BE2C (cell line): Measurements from ENCODE around the gene LRRC1.
"Not testable (repeated sequence)": the region's sequence is repeated elsewhere in the genome, so short reads cannot be mapped to it uniquely, and the experiment has no call there.

Source experiments
- DNase-seq: peaks from one replicate; pipeline ENCODE4 v3.0.0-alpha.2; 2020
- H3K27me3 ChIP-seq: fragments of 250-450 bp; sonication (Bioruptor Pico); 2 replicates; pipeline ENCODE4 v1.5.1; 2020; ENCODE audit warnings: mild to moderate bottlenecking
- H3K36me3 ChIP-seq: fragments of 250-450 bp; sonication (Bioruptor Pico); 2 replicates; pipeline ENCODE4 v1.5.1; 2020; ENCODE audit warnings: mild to moderate bottlenecking
- H3K4me1 ChIP-seq: fragments of 250-450 bp; sonication (Bioruptor Pico); 2 replicates; pipeline ENCODE4 v1.5.1; 2020
- H3K4me3 ChIP-seq: 2 replicates; pipeline ENCODE4 v1.5.1; 2011; ENCODE audit warnings: low read depth, low read length
- H3K9me3 ChIP-seq: fragments of 250-450 bp; sonication (Bioruptor Pico); 2 replicates; pipeline ENCODE4 v1.5.1; 2020
- TF ChIP-seq, protein P1 (sequence below): IDR thresholded peaks from 2 replicates; pipeline ENCODE4 v1.5.1; 2012; ENCODE audit warnings: mild to moderate bottlenecking, low read depth, low read length

The LRRC1 gene

DNA sequence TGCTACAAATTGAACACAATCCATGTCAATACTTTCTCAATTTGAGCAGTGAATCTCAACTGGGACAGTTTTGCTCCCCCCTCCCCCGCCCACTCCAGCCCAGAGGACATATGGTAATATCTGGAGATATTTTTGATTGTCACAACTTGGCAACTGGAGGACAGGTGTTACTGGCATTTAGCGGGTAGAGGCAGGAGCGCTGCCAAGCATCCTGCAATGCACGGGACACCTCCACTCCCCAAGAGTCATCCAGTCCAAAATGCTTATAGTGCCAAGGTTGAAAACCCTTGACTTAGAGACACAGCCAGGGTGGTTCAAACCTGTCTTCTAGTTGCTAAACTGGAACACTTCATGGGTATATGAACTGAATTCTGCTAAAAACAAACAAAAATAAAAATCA lies 26.9 kb upstream of the LRRC1 start:
- H3K9me3 ChIP-seq: no peaks in the 10 kb centered on the region
- H3K36me3 ChIP-seq: no peaks in the 10 kb centered on the region
- H3K4me1 ChIP-seq: no peaks in the 10 kb centered on the region
- H3K27me3 ChIP-seq: no peaks in the 10 kb centered on the region
- DNase-seq: no peak
- no peak overlapping the region for H3K4me3 ChIP-seq
- TF ChIP-seq, protein P1, sequence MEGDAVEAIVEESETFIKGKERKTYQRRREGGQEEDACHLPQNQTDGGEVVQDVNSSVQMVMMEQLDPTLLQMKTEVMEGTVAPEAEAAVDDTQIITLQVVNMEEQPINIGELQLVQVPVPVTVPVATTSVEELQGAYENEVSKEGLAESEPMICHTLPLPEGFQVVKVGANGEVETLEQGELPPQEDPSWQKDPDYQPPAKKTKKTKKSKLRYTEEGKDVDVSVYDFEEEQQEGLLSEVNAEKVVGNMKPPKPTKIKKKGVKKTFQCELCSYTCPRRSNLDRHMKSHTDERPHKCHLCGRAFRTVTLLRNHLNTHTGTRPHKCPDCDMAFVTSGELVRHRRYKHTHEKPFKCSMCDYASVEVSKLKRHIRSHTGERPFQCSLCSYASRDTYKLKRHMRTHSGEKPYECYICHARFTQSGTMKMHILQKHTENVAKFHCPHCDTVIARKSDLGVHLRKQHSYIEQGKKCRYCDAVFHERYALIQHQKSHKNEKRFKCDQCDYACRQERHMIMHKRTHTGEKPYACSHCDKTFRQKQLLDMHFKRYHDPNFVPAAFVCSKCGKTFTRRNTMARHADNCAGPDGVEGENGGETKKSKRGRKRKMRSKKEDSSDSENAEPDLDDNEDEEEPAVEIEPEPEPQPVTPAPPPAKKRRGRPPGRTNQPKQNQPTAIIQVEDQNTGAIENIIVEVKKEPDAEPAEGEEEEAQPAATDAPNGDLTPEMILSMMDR: no peak

DNA sequence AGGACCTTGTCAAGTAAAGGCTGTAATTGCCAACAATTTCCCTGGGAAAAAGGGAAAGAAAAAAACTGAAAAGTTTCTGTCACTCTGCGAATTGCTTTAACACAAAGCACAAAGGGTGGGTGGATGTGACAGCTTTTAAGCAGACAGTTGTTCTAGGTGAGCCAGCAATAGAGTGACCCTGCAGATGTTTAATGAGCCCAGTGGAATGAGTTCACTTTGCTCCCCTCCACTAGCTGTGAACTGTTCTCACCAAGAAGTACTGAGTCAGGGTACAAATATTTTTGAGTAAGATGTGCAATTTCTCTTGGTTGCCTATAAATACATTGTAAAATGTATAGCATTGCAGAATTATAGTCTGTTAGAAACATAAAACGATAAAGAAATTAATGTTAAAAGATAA lies 26.2 kb upstream of the LRRC1 start:
- Histone ChIP-seq H3K36me3 (no peaks in the 10 kb centered on the region), H3K4me3 (no peak overlapping the region), H3K4me1 (no peaks in the 10 kb centered on the region), H3K27me3 (no peaks in the 10 kb centered on the region), H3K9me3 (no peaks in the 10 kb centered on the region; the same call in 1 of the 2 replicates)
- TF ChIP-seq, protein P1: no peak
- DNase-seq: no peak

DNA sequence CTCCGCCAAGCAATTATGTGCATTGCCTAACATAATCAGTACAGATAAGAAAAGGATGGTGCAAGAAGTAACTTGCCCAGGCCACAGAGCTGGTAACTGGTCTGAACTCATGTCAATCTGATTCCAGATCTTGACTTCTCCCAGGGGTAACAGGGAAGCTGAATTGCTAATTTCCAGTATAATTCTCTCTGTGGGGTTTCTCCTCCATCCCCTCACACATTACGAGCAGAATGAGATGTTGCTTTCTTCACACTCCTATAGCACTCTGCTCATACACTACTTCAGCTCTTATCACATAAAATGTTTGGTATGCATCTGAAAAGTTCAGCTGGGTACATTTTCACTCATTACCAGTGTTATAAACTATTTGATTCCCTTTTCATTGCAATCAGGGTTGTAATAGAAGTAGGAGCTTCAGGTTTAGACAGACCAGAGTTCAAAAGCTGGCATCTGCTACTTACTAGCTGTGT lies 24.0 kb upstream of the LRRC1 start:
- no peak for DNase-seq
- H3K9me3 ChIP-seq: no peaks in the 10 kb centered on the region; the same call in 1 of the 2 replicates
- TF ChIP-seq, protein P1: no peak
- no peaks in the 10 kb centered on the region for H3K36me3 ChIP-seq
- H3K4me1 ChIP-seq: no peaks in the 10 kb centered on the region
- no peaks in the 10 kb centered on the region for H3K27me3 ChIP-seq
- no peak overlapping the region for H3K4me3 ChIP-seq

DNA sequence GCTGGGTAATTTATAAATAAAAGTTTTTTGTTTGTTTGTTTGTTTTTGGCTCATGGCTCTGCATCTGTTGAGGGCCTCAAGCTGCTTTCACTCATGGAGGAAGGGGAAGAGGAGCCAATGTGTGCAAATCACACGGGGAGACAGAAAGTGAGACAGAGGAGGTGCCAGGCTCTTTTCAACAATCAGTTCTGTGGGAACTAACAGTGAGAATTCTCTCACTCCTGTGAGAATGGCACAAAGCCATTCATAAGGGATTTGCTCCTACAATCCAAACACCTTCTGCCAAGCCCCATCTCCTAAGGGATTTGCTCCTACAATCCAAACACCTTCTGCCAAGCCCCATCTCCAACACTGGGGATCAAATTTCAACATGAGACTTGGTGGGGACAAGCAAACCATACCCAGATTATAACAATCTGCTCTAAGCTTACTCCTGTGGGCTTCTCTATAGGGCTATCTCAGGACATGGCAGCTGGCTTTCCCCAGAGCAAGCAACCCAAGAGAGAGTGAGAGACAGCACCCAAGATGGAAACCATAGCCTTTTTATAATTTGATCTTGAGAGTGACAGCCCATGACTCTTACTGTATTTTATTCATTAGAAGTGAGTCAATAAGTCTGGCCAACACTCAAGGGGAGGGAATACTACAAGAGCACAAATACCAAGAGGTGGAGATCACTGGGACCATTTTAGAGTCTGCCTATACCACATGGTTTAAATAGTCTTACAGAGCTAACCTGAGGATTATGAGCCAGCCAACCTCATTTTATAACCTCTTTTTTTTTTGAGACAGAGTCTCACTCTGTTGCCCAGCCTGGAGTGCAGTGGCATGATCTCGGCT lies 22.8 kb upstream of the LRRC1 start:
- no peaks in the 10 kb centered on the region for H3K36me3 ChIP-seq
- no peaks in the 10 kb centered on the region for H3K4me1 ChIP-seq
- no peaks in the 10 kb centered on the region; the same call in 1 of the 2 replicates for H3K9me3 ChIP-seq
- no peak overlapping the region for H3K4me3 ChIP-seq
- no peak for DNase-seq
- H3K27me3 ChIP-seq: no peaks in the 10 kb centered on the region
- TF ChIP-seq, protein P1: no peak

DNA sequence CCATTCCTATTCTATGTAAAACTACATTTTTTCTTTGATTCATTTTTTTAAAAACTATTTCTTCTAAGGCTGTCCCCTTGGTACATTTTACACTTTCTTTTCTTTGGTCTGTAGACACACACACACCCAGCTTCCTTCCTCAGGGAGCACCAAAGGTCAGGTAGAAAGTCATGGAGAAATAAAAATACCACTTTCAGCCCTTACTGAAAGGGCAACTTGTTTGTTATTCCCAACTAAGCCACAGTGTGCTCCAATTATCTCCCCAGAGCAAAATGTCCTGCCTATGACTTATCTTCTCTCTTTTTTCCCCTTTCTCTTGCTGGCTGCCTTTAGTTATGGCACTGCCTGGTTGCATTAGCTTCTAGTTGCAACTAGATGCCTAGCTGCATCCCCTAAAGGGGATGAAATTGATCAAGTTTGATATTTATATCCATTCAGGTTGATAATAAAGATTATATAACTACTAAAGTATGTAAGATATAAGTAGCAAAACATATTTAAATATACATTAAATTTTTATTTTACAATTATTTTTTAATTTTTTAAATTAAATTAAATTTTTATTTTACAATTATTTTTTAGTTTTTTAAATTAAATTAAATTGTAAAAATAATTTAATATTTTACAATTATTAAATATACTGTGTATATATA lies 21.6 kb upstream of the LRRC1 start:
- Histone ChIP-seq H3K27me3 (no peaks in the 10 kb centered on the region), H3K9me3 (no peaks in the 10 kb centered on the region; the same call in 1 of the 2 replicates), H3K4me1 (no peaks in the 10 kb centered on the region), H3K36me3 (no peaks in the 10 kb centered on the region), H3K4me3 (no peak overlapping the region)
- no peak for DNase-seq
- TF ChIP-seq, protein P1: no peak

DNA sequence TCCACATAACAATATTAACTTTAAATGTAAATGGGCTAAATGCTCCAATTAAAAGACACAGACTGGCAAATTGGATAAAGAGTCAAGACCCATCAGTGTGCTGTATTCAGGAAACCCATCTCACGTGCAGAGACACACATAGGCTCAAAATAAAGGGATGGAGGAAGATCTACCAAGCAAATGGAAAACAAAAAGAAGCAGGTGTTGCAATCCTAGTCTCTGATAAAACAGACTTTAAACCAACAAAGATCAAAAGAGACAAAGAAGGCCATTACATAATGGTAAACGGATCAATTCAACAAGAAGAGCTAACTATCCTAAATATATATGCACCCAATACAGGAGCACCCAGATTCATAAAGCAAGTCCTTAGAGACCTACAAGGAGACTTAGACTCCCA lies 18.7 kb upstream of the LRRC1 start:
- not testable (repeated sequence) for DNase-seq, H3K27me3 ChIP-seq, H3K4me3 ChIP-seq, H3K36me3 ChIP-seq, H3K9me3 ChIP-seq, H3K4me1 ChIP-seq

DNA sequence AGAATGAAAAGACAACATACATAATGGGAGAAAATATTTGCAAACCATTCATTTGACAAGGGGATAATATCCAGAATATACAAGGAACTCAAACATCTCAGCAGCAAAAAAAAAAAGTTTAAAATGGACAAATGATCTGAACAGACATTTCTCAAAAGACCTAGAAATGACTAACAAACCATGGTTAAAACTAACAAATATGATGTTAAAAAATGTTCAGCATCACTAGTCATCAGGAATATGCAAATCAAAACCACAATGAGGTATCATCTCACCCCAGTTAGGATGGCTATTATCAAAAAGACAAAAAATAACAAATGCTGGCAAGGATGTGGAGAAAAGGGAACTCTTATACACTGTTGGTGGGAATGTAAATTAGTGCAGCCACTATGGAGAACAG lies 9.8 kb upstream of the LRRC1 start:
- H3K27me3 ChIP-seq, H3K9me3 ChIP-seq, DNase-seq, H3K4me1 ChIP-seq, H3K4me3 ChIP-seq, H3K36me3 ChIP-seq: not testable (repeated sequence)
